ENCODE data around the gene DEPDC4.

- TF ChIP-seq, protein P1, sequence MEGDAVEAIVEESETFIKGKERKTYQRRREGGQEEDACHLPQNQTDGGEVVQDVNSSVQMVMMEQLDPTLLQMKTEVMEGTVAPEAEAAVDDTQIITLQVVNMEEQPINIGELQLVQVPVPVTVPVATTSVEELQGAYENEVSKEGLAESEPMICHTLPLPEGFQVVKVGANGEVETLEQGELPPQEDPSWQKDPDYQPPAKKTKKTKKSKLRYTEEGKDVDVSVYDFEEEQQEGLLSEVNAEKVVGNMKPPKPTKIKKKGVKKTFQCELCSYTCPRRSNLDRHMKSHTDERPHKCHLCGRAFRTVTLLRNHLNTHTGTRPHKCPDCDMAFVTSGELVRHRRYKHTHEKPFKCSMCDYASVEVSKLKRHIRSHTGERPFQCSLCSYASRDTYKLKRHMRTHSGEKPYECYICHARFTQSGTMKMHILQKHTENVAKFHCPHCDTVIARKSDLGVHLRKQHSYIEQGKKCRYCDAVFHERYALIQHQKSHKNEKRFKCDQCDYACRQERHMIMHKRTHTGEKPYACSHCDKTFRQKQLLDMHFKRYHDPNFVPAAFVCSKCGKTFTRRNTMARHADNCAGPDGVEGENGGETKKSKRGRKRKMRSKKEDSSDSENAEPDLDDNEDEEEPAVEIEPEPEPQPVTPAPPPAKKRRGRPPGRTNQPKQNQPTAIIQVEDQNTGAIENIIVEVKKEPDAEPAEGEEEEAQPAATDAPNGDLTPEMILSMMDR (conservative IDR thresholded peaks at IDR 0.05; ENCODE audit: low read depth, low read length), result no peak
- TF ChIP-seq SMC3 (IDR thresholded peaks at IDR 0.05; ENCODE audit: low read depth, low read length) (no peak), POLR2A (IDR thresholded peaks at IDR 0.05; ENCODE audit: low read depth, low read length) (no peak), USF2 (IDR thresholded peaks at IDR 0.05; ENCODE audit: low read depth, low read length) (no peak), RCOR1 (IDR thresholded peaks at IDR 0.05; ENCODE audit: insufficient replicate concordance, low read length) (no peak), RAD21 (IDR thresholded peaks at IDR 0.05; ENCODE audit: low read length) (no peak), MXI1 (IDR thresholded peaks at IDR 0.05; ENCODE audit: borderline replicate concordance, low read depth, low read length) (no peak), CEBPB (IDR thresholded peaks at IDR 0.05; ENCODE audit: low read depth, low read length) (no peak), RFX5 (IDR thresholded peaks at IDR 0.05; ENCODE audit: low read depth, low read length) (no peak), MAZ (IDR thresholded peaks at IDR 0.05; ENCODE audit: borderline replicate concordance, low read depth, low read length) (no peak), MAFK (IDR thresholded peaks at IDR 0.05; ENCODE audit: low read depth, low read length) (peak; percentile 99)
- TF ChIP-seq, protein P2, sequence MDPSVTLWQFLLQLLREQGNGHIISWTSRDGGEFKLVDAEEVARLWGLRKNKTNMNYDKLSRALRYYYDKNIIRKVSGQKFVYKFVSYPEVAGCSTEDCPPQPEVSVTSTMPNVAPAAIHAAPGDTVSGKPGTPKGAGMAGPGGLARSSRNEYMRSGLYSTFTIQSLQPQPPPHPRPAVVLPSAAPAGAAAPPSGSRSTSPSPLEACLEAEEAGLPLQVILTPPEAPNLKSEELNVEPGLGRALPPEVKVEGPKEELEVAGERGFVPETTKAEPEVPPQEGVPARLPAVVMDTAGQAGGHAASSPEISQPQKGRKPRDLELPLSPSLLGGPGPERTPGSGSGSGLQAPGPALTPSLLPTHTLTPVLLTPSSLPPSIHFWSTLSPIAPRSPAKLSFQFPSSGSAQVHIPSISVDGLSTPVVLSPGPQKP (IDR thresholded peaks at IDR 0.05; ENCODE audit: borderline replicate concordance, low read depth, low read length), result no peak
These were observed 55.2 kb downstream of the DEPDC4 start for GRCh38 chr12:100211698-100212097.

All from IMR-90 (cell line).